Activated naive CD8-positive, alpha-beta T cell treated with anti-CD3 and anti-CD28 coated beads, Interleukin-2, amount 50 U/mL, for 16 hours (primary cell): Measurements from ENCODE around the gene CD63.

Experiments
- DNase-seq: peaks from one replicate; pipeline ENCODE4 v3.0.0-alpha.2; 2020; ENCODE audit warnings: low read depth, low spot score

The CD63 gene

DNA sequence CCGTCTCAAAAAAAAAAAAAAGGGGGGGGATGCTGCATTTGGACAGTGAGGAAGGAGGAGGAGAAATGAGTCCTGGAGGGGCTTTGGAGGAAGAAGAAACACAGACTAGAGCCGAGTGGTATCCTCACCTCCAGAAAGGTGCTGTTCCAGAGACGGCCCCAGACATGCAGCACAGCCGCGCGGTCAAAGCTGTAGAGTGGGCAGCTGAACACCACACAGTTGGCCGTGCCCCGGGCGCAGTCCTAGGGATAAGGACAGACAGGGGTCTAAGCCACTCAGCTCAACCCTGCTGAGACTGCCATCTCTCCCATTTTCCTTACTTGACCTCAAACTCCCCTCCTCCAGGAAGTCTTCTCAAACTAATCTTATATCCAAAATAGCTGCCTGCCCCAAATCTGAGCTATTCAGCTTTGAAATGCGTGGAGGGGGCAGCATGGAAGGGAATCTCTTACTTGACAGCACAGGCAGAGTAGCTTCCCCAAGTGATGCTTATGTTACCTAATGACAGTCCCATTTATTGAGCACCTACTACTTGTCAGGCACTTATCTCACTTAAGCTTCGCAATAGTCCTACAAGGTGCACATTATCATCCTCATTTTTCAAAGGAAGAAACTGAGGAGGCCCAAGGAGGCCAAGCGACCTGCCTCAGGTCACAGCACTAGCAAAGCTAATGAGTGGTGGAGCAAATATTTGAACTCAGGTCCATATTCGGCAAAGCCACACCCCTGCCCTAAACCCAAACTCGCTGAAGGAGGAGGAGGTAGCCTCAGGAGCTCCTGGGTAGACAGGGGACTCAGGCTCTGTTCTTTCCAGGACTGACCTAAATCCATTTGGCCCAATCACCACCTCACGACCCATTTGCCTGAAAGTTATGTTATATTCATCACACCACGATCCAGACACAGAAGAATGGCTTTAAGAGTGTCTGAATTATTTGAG is 39.8 kb downstream of the CD63 start:
- no peak for DNase-seq

DNA sequence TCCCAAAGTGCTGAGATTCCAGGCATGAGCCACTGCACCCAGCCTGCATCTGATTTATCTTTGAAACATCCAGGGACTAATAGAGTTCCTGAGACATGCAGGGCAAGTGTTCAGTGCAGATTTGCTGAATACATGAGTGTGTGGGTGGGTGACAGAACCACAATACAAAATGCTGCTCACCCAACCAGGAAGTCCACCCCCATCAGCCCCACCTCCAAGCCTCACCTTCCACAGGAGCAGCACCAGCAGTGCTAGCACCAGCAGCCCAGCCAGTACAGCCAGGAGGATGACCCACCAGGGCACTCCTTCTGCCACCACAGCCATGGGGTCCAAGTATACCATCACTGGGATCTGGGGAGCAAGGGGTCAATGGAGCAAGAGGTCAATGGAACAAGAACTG is 41.1 kb downstream of the CD63 start:
- DNase-seq: peak; percentile 12

- no peak for DNase-seq
These were observed 42.3 kb downstream of the CD63 start for GRCh38 chr12:55686366-55687010.

DNA sequence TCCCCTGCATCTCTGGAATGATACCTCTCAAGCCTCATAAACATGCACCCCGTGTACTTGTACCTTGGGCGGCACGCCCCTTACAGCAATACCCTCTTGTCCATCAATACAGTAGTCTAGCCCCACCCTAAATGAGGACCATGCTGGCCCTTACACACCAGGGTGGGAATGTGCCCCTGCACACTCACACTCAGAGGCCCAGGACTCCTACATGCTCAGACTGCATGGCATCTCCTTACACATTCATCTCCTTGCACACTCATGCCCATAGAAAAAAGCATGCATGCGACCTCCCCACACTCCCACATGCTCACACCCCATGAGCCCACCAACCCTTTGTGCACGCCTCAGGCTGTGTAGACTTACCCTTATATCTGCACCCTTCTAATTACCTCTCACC is 43.1 kb downstream of the CD63 start:
- DNase-seq: no peak

GRCh38 chr12:55684761-55685370 is 43.9 kb downstream of the CD63 start:
- no peak for DNase-seq

DNA sequence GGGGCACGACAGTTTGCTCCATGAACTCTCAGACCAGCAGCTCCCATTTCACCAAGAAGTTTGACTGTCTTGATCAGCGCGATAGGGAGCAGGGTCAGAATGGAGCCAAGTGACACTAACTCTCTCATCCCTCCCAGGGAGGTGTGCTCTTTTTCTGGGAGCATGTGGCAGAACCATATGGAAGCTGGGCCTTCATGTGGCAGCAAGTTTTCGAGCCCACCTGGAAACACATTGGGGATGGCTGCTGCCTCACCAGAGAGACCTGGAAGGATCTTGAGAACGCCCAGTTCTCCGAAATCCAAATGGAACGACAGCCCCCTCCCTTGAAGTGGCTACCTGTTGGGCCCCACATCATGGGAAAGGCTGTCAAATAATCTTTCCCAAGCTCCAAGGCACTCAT is 45.1 kb downstream of the CD63 start:
- DNase-seq: no peak

GRCh38 chr12:55682087-55682796 is 46.6 kb downstream of the CD63 start:
- no peak for DNase-seq

GRCh38 chr12:55681142-55682077 is 47.4 kb downstream of the CD63 start:
- DNase-seq: no peak

DNA sequence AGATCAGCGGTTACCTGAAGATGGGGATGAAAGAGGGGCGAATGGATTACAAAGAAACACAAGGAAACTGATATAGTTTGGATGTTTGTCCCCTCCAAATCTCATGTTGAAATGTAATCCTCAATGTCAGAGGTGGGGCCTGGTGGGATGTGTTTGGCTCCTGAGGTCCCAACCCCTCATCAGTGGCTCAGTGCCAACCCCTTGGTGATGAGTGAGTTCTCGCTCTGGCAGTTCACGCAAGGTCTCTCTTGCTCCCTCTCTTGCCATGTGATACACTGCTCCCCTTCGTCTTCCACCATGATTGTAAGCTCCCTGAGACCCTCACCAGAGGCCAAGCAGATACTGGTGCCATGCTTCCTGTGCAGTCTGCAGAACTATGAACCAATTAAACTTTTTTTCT is 49.1 kb downstream of the CD63 start:
- DNase-seq: no peak

DNA sequence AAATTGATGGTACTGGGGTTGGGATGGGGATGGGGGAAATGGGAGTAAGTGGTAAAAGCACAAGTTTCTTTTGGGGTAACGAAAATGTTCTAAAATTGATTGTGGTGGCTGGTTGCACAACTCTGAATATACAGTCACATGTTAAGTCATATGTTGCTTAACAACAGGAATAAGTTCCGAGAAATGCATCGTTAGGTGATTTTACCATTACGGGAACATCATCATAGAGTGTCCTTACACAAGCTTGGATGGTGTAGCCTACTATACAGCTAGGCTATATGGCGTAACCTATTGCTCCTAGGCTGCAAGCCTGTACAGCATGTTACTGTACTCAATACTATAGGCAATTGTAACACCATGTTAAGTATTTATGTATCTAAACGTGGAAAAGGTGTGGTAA is 52.1 kb downstream of the CD63 start:
- DNase-seq: no peak

- DNase-seq: no peak
These were observed 53.1 kb downstream of the CD63 start for GRCh38 chr12:55675666-55676065.
